Retinal pigment epithelial cell (primary cell): ENCODE measurements around the gene TMEM98.
"Not testable (repeated sequence)": the region's sequence is repeated elsewhere in the genome, so short reads cannot be mapped to it uniquely, and the experiment has no call there.

Source experiments
- DNase-seq: peaks from one replicate; pipeline ENCODE4 v3.0.0-alpha.2; 2010; ENCODE audit warnings: low read depth
- H3K4me3 ChIP-seq: 2 replicates; pipeline ENCODE4 v1.5.1; 2011; ENCODE audit warnings: mild to moderate bottlenecking, low read length, control low read depth, moderate library complexity
- TF ChIP-seq, protein P1 (sequence below): conservative IDR thresholded peaks from 2 replicates; pipeline ENCODE4 v1.5.1; 2011; ENCODE audit warnings: low read depth, low read length, control low read depth, inconsistent platforms

TMEM98 gene

DNA sequence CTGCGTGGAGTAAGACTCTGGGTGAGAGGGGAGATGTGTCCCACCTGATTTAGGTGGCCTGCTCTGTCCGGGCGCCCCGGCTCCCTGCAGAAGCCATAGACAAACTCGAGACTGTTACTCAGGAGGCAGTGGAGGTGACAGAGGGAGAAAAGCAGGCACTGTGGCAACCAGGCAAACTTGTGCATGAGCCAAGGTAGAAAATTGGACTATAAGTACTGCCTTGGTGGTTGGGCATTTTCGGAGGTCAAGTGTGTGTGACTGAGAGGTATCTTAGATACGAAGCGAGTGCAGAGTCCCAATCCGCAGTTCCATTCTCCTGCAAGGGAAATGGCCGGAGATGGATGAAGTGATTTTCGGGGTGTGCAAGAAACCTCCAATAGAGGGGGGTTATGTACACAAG lies 36.6 kb downstream of the TMEM98 start:
- TF ChIP-seq, protein P1, sequence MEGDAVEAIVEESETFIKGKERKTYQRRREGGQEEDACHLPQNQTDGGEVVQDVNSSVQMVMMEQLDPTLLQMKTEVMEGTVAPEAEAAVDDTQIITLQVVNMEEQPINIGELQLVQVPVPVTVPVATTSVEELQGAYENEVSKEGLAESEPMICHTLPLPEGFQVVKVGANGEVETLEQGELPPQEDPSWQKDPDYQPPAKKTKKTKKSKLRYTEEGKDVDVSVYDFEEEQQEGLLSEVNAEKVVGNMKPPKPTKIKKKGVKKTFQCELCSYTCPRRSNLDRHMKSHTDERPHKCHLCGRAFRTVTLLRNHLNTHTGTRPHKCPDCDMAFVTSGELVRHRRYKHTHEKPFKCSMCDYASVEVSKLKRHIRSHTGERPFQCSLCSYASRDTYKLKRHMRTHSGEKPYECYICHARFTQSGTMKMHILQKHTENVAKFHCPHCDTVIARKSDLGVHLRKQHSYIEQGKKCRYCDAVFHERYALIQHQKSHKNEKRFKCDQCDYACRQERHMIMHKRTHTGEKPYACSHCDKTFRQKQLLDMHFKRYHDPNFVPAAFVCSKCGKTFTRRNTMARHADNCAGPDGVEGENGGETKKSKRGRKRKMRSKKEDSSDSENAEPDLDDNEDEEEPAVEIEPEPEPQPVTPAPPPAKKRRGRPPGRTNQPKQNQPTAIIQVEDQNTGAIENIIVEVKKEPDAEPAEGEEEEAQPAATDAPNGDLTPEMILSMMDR = no peak
- no peak for DNase-seq
- no peak overlapping the region for H3K4me3 ChIP-seq

DNA sequence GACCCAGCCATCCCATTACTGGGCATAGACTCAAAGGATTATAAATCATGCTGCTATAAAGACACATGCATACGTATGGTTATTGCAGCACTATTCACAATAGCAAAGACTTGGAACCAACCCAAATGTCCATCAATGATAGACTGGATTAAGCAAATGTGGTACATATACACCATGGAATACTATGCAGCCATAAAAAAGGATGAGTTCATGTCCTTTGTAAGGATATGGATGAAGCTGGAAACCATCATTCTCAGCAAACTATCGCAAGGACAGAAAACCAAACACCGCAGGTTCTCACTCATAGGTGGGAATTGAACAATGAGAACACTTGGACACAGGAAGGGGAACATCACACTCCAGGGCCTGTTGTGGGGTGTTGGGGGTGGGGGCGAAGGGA lies 41.3 kb downstream of the TMEM98 start:
- DNase-seq, H3K4me3 ChIP-seq: not testable (repeated sequence)

- no peak for DNase-seq
- no peak overlapping the region for H3K4me3 ChIP-seq
Measured at GRCh38 chr17:32970281-32970680, 42.3 kb downstream of the TMEM98 start.

GRCh38 chr17:32971171-32971570 lies 43.2 kb downstream of the TMEM98 start:
- DNase-seq = no peak
- TF ChIP-seq, protein P1 = no peak

More at GRCh38 chr17:32970281-32970680, 42.3 kb downstream of the TMEM98 start:
- TF ChIP-seq, protein P1 = no peak

DNA sequence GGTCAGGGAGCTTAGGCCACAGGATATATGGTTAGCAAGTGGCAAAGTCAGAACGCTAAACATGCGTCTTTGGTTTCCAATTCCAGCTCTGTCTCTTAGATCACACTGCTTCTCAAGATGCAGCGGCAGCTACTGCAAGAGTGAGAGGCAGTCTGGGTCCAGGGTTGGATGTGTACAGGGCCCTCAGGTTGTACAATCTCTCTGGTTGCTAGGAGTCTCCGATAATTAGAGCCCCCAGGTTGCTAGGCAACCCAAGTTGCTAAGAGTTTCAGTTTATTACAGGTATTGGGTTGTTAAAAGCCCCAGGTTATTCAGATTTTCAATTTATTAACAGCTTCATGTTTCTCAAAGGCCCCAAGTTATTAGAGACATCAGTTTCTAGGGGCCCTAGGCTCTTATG lies 48.2 kb downstream of the TMEM98 start:
- no peak for DNase-seq
- no peak overlapping the region for H3K4me3 ChIP-seq
- TF ChIP-seq, protein P1 = no peak

More at GRCh38 chr17:32971171-32971570, 43.2 kb downstream of the TMEM98 start:
- H3K4me3 ChIP-seq = no peak overlapping the region

DNA sequence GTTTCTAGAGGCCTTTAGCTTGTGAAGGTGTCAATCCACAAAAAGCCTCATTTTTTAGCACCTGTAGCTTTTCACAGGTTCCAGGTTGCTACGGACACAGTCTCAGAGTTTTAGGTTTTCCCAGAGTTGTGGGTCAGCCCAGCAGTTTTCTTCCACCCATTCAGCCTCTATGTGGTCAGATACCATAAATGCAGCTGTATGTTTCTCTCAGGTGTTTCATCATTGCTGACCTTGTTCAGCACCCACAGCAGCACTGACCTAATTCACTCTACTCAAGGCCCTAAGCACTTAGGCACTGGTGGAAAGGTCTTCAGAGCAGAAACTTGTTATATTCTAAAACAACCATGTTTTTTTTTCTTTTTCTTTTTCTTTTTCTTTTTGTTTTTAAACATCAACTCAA lies 48.7 kb downstream of the TMEM98 start:
- no peak for DNase-seq
- no peak overlapping the region for H3K4me3 ChIP-seq
- TF ChIP-seq, protein P1 = no peak

DNA sequence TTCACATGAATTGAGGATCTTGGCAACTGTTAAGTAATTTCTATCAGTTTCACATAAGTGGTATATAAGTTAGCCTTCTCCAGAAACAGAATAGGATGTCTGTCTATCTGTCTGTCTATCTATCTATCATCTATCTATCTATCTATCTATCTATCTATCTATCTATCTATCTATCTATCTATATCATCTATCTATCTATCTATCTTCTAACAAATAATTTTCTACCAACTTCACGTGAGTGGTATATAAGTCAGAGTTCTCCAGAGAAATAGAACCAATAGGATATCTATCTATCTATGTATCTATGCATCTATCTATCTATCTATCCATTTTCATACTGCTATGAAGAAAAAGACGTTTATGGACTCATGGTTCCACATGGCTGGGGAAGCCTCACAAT lies 52.3 kb downstream of the TMEM98 start:
- TF ChIP-seq, protein P1 = no peak
- H3K4me3 ChIP-seq = no peak overlapping the region
- DNase-seq = no peak

DNA sequence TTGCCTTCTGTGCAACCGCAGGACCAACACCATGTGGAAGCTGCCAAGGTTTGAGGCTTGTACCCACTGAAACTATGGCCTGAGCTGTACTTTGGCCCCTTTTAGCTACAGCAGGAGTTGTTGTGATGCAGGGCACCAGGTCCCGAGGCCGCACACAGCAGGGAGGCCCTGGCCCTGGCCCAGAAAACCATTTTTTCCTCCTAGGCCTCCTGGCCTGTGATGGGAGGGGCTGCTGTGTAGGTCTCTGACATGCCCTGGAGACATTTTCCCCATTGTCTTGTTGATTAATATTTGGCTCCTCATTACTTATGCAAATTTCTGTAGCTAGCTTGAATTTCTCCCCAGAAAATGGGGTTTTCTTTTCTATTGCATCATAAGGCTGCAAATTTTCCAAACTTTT lies 53.7 kb downstream of the TMEM98 start:
- not testable (repeated sequence) for DNase-seq, H3K4me3 ChIP-seq
